Neuron (in vitro differentiated cells): ENCODE data around the gene ATP6V0E2.
"Not testable (repeated sequence)": the region's sequence is repeated elsewhere in the genome, so short reads cannot be mapped to it uniquely, and the experiment has no call there.

Source experiments
- H2AFZ ChIP-seq: one replicate; pipeline ENCODE4 v1.6.1; 2013; ENCODE audit warnings: low read depth, mild to moderate bottlenecking, inconsistent platforms, low read length, moderate library complexity
- H3K27me3 ChIP-seq: one replicate; pipeline ENCODE4 v1.6.1; 2013; ENCODE audit warnings: low read length; ENCODE audit not compliant: insufficient read depth
- H3K36me3 ChIP-seq: one replicate; pipeline ENCODE4 v1.6.1; 2013; ENCODE audit warnings: low read length; ENCODE audit not compliant: insufficient read depth
- H3K4me1 ChIP-seq: one replicate; pipeline ENCODE4 v1.6.1; 2013; ENCODE audit warnings: low read length; ENCODE audit not compliant: insufficient read depth
- H3K4me3 ChIP-seq: 2 replicates; pipeline ENCODE4 v1.5.1; 2013; ENCODE audit warnings: mild to moderate bottlenecking, low read length, moderate library complexity
- H3K9me3 ChIP-seq: one replicate; pipeline ENCODE4 v1.6.1; 2013; ENCODE audit warnings: low read length

The ATP6V0E2 gene

DNA sequence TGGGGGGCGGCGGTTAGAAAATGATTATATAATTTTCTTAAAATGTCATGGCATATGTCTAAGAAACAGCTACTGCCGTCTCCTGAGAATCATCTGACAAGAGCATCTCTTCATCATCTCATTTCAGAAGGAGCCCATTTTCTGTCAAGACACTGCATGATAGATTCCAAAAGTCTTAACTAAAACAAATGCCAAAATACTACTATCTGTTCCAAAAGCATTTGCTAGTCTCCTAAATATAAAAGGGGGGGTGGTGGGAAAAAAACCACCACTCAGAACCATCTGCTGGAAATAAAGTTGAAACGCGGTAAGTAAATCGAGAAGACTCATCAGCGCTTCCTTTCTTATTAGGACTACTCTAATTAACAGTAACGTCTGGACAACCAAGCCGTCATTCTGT lies 36.5 kb downstream of the ATP6V0E2 start:
- not testable (repeated sequence) for H3K4me1 ChIP-seq, H3K36me3 ChIP-seq, H3K27me3 ChIP-seq, H3K4me3 ChIP-seq, H2AFZ ChIP-seq, H3K9me3 ChIP-seq

- H3K36me3 ChIP-seq, H3K9me3 ChIP-seq, H3K4me1 ChIP-seq, H3K27me3 ChIP-seq, H3K4me3 ChIP-seq, H2AFZ ChIP-seq: not testable (repeated sequence)
These were observed 38.4 kb downstream of the ATP6V0E2 start for GRCh38 chr7:149912126-149912525.

- H3K9me3 ChIP-seq, H3K4me1 ChIP-seq, H3K36me3 ChIP-seq, H3K27me3 ChIP-seq, H3K4me3 ChIP-seq, H2AFZ ChIP-seq: not testable (repeated sequence)
These were observed 52.6 kb downstream of the ATP6V0E2 start for GRCh38 chr7:149926414-149926813.
